ENCODE measurements around the gene FARSB. TPM values are rescaled to one million over a fixed set of nuclear protein-coding genes. Genes with fewer than 3 reads are reported as not detected.

Gene FARSB
- total and polyA plus RNA-seq, 9 donors: 14.6 to 26.8 (median 23.7) TPM

GRCh38 chr2:222538535-222538934 is 117.4 kb downstream of the FARSB start:
- H3K36me3 ChIP-seq (ENCODE audit: control insufficient read depth, insufficient read depth, low read length): no peaks in the 10 kb centered on the region
- no peak overlapping the region for H3K4me3 ChIP-seq (ENCODE audit: low read length)
- H3K27me3 ChIP-seq (ENCODE audit: control insufficient read depth, insufficient read depth, low read length): peaks cover 4% of the 10 kb centered on the region
- no peaks in the 10 kb centered on the region for H3K4me1 ChIP-seq (ENCODE audit: control insufficient read depth, insufficient read depth, low read length)
- WGBS (ENCODE audit: insufficient coverage): 89% methylated on average over 3 of the region's 3 CpGs
- DNase-seq: no peak
- H3K27ac ChIP-seq (ENCODE audit: low read length): no peak overlapping the region
- no peaks in the 10 kb centered on the region for H3K9me3 ChIP-seq (replicated peaks; ENCODE audit: control insufficient read depth, low read depth, low read length)

- no peak overlapping the region for H3K4me3 ChIP-seq (ENCODE audit: low read length)
- DNase-seq: no peak
- no peaks in the 10 kb centered on the region for H3K9me3 ChIP-seq (replicated peaks; ENCODE audit: control insufficient read depth, low read depth, low read length)
- WGBS (ENCODE audit: insufficient coverage): 45% methylated on average over 6 of the region's 6 CpGs
- H3K4me1 ChIP-seq (ENCODE audit: control insufficient read depth, insufficient read depth, low read length): no peaks in the 10 kb centered on the region
- peaks cover 4% of the 10 kb centered on the region for H3K27me3 ChIP-seq (ENCODE audit: control insufficient read depth, insufficient read depth, low read length)
- no peaks in the 10 kb centered on the region for H3K36me3 ChIP-seq (ENCODE audit: control insufficient read depth, insufficient read depth, low read length)
- no peak overlapping the region for H3K27ac ChIP-seq (ENCODE audit: low read length)
These were observed 120.4 kb downstream of the FARSB start for GRCh38 chr2:222535477-222535876.

- Histone ChIP-seq H3K27me3 (ENCODE audit: control insufficient read depth, insufficient read depth, low read length) (peaks cover 4% of the 10 kb centered on the region), H3K9me3 (replicated peaks; ENCODE audit: control insufficient read depth, low read depth, low read length) (no peaks in the 10 kb centered on the region)
- DNase-seq: no peak
These were observed 123.6 kb downstream of the FARSB start for GRCh38 chr2:222532315-222532714.

GRCh38 chr2:222526480-222527277 is 129.2 kb downstream of the FARSB start:
- Histone ChIP-seq H3K27me3 (ENCODE audit: control insufficient read depth, insufficient read depth, low read length) (no peaks in the 10 kb centered on the region), H3K4me3 (ENCODE audit: low read length) (no peak overlapping the region), H3K9me3 (replicated peaks; ENCODE audit: control insufficient read depth, low read depth, low read length) (no peaks in the 10 kb centered on the region), H3K4me1 (ENCODE audit: control insufficient read depth, insufficient read depth, low read length) (no peaks in the 10 kb centered on the region), H3K36me3 (ENCODE audit: control insufficient read depth, insufficient read depth, low read length) (no peaks in the 10 kb centered on the region), H3K27ac (ENCODE audit: low read length) (no peak overlapping the region)
- WGBS (ENCODE audit: insufficient coverage): no CpG with 5 or more reads among the region's 7 CpGs
- DNase-seq: no peak

More at GRCh38 chr2:222532315-222532714, 123.6 kb downstream of the FARSB start:
- H3K27ac ChIP-seq (ENCODE audit: low read length): no peak overlapping the region
- WGBS (ENCODE audit: insufficient coverage): 88% methylated on average over 4 of the region's 5 CpGs
- no peaks in the 10 kb centered on the region for H3K4me1 ChIP-seq (ENCODE audit: control insufficient read depth, insufficient read depth, low read length)
- H3K4me3 ChIP-seq (ENCODE audit: low read length): no peak overlapping the region
- no peaks in the 10 kb centered on the region for H3K36me3 ChIP-seq (ENCODE audit: control insufficient read depth, insufficient read depth, low read length)

GRCh38 chr2:222525811-222526210 is 130.1 kb downstream of the FARSB start:
- no peaks in the 10 kb centered on the region for H3K9me3 ChIP-seq (replicated peaks; ENCODE audit: control insufficient read depth, low read depth, low read length)
- H3K27me3 ChIP-seq (ENCODE audit: control insufficient read depth, insufficient read depth, low read length): no peaks in the 10 kb centered on the region
- no peak overlapping the region for H3K27ac ChIP-seq (ENCODE audit: low read length)
- no peak for DNase-seq
- 69% methylated on average over 3 of the region's 5 CpGs for WGBS (ENCODE audit: insufficient coverage)
- H3K4me3 ChIP-seq (ENCODE audit: low read length): no peak overlapping the region
- no peaks in the 10 kb centered on the region for H3K4me1 ChIP-seq (ENCODE audit: control insufficient read depth, insufficient read depth, low read length)
- H3K36me3 ChIP-seq (ENCODE audit: control insufficient read depth, insufficient read depth, low read length): no peaks in the 10 kb centered on the region

- no peaks in the 10 kb centered on the region for H3K36me3 ChIP-seq (ENCODE audit: control insufficient read depth, insufficient read depth, low read length)
- no peak for DNase-seq
- no CpG with 5 or more reads among the region's 4 CpGs for WGBS (ENCODE audit: insufficient coverage)
- H3K4me3 ChIP-seq (ENCODE audit: low read length): no peak overlapping the region
- no peaks in the 10 kb centered on the region for H3K4me1 ChIP-seq (ENCODE audit: control insufficient read depth, insufficient read depth, low read length)
- no peak overlapping the region for H3K27ac ChIP-seq (ENCODE audit: low read length)
- no peaks in the 10 kb centered on the region for H3K27me3 ChIP-seq (ENCODE audit: control insufficient read depth, insufficient read depth, low read length)
- H3K9me3 ChIP-seq (replicated peaks; ENCODE audit: control insufficient read depth, low read depth, low read length): no peaks in the 10 kb centered on the region
These were observed 131.9 kb downstream of the FARSB start for GRCh38 chr2:222523783-222524544.

- Histone ChIP-seq H3K9me3 (replicated peaks; ENCODE audit: control insufficient read depth, low read depth, low read length) (no peaks in the 10 kb centered on the region), H3K4me3 (ENCODE audit: low read length) (no peak overlapping the region), H3K27ac (ENCODE audit: low read length) (no peak overlapping the region), H3K36me3 (ENCODE audit: control insufficient read depth, insufficient read depth, low read length) (no peaks in the 10 kb centered on the region), H3K27me3 (ENCODE audit: control insufficient read depth, insufficient read depth, low read length) (peaks cover 2% of the 10 kb centered on the region), H3K4me1 (ENCODE audit: control insufficient read depth, insufficient read depth, low read length) (no peaks in the 10 kb centered on the region)
- WGBS (ENCODE audit: insufficient coverage): no CpG with 5 or more reads among the region's 1 CpG
- DNase-seq: no peak
These were observed 133.8 kb downstream of the FARSB start for GRCh38 chr2:222522082-222522481.

- Histone ChIP-seq H3K27ac (ENCODE audit: low read length) (no peak overlapping the region), H3K4me3 (ENCODE audit: low read length) (no peak overlapping the region), H3K4me1 (ENCODE audit: control insufficient read depth, insufficient read depth, low read length) (no peaks in the 10 kb centered on the region), H3K27me3 (ENCODE audit: control insufficient read depth, insufficient read depth, low read length) (peaks cover 3% of the 10 kb centered on the region), H3K36me3 (ENCODE audit: control insufficient read depth, insufficient read depth, low read length) (no peaks in the 10 kb centered on the region), H3K9me3 (replicated peaks; ENCODE audit: control insufficient read depth, low read depth, low read length) (no peaks in the 10 kb centered on the region)
- DNase-seq: no peak
- WGBS (ENCODE audit: insufficient coverage): 43% methylated on average over 1 of the region's 3 CpGs
These were observed 134.8 kb downstream of the FARSB start for GRCh38 chr2:222521099-222521498.

Data from muscle of leg (tissue), 11 donors.